GM19455 (cell line): Measurements from ENCODE around the gene SGMS1.

Experiments used
- ATAC-seq: cut with Tn5 transposase; IDR thresholded peaks from one replicate; pipeline ENCODE4 v1.9.1; 2021; ENCODE audit not compliant: unreplicated experiment

Gene SGMS1

GRCh38 chr10:50613726-50614443 lies 9.9 kb downstream of the SGMS1 start:
- no peak for ATAC-seq

GRCh38 chr10:50613150-50613549 lies 10.6 kb downstream of the SGMS1 start:
- no peak for ATAC-seq

- no peak for ATAC-seq
Observed at GRCh38 chr10:50610368-50610767, 13.4 kb downstream of the SGMS1 start.

- ATAC-seq: no peak
Observed at GRCh38 chr10:50607356-50607925, 16.3 kb downstream of the SGMS1 start.

- ATAC-seq: no peak
Observed at GRCh38 chr10:50605951-50606270, 17.8 kb downstream of the SGMS1 start.

- ATAC-seq: peak; percentile 84
Observed at GRCh38 chr10:50605269-50605950, 18.3 kb downstream of the SGMS1 start.

GRCh38 chr10:50604809-50605208 lies 18.9 kb downstream of the SGMS1 start:
- ATAC-seq: no peak

GRCh38 chr10:50604049-50604640 lies 19.6 kb downstream of the SGMS1 start:
- ATAC-seq: peak; percentile 82

GRCh38 chr10:50603151-50603850 lies 20.5 kb downstream of the SGMS1 start:
- ATAC-seq: no peak

- ATAC-seq: no peak
Observed at GRCh38 chr10:50601974-50602373, 21.8 kb downstream of the SGMS1 start.

GRCh38 chr10:50600831-50601477 lies 22.8 kb downstream of the SGMS1 start:
- ATAC-seq: no peak

- no peak for ATAC-seq
Observed at GRCh38 chr10:50600286-50600685, 23.5 kb downstream of the SGMS1 start.

GRCh38 chr10:50596897-50597296 lies 26.9 kb downstream of the SGMS1 start:
- no peak for ATAC-seq

- ATAC-seq: no peak
Observed at GRCh38 chr10:50596456-50596855, 27.3 kb downstream of the SGMS1 start.

GRCh38 chr10:50595785-50596184 lies 28.0 kb downstream of the SGMS1 start:
- no peak for ATAC-seq

GRCh38 chr10:50593523-50594376 lies 30.0 kb downstream of the SGMS1 start:
- ATAC-seq: no peak

- ATAC-seq: no peak
Observed at GRCh38 chr10:50592961-50593418, 30.8 kb downstream of the SGMS1 start.

- ATAC-seq: no peak
Observed at GRCh38 chr10:50590935-50591334, 32.8 kb downstream of the SGMS1 start.

GRCh38 chr10:50586740-50587088 lies 37.0 kb downstream of the SGMS1 start:
- ATAC-seq: no peak
